OCI-LY1 (cell line): ENCODE measurements around the gene DENND1A.

Experiments
- H2AFZ ChIP-seq: fragments of 200-600 bp; sonication (generic), shearing (Covaris generic); 2 replicates; pipeline ENCODE4 v1.6.0; 2014; ENCODE audit warnings: antibody characterized with exemption, mild to moderate bottlenecking, low read length
- H3F3A ChIP-seq: fragments of 200-600 bp; sonication (generic), shearing (Covaris generic); 2 replicates; pipeline ENCODE4 v1.6.0; 2014; ENCODE audit warnings: mild to moderate bottlenecking, antibody characterized with exemption, low read length, moderate library complexity; ENCODE audit not compliant: insufficient read depth
- H3K27ac ChIP-seq: fragments of 200-600 bp; sonication (generic); 2 replicates; pipeline ENCODE4 v1.5.1; 2014; ENCODE audit warnings: low read length, mixed run types, mild to moderate bottlenecking, low read depth; ENCODE audit not compliant: poor library complexity, severe bottlenecking
- H3K27me3 ChIP-seq: fragments of 200-600 bp; sonication (generic); 2 replicates; pipeline ENCODE4 v1.6.0; 2014; ENCODE audit warnings: antibody characterized with exemption, mild to moderate bottlenecking, low read length, moderate library complexity; ENCODE audit not compliant: insufficient read depth
- H3K36me3 ChIP-seq: fragments of 200-600 bp; sonication (generic); 2 replicates; pipeline ENCODE4 v1.6.1; 2014; ENCODE audit warnings: mild to moderate bottlenecking, antibody characterized with exemption, low read length, moderate library complexity, mixed read lengths; ENCODE audit not compliant: insufficient read depth
- H3K4me1 ChIP-seq: fragments of 200-600 bp; sonication (generic); 2 replicates; pipeline ENCODE4 v1.5.1; 2014; ENCODE audit warnings: mild to moderate bottlenecking, low read length, moderate library complexity; ENCODE audit not compliant: insufficient read depth, severe bottlenecking
- H3K4me2 ChIP-seq: fragments of 200-600 bp; sonication (generic), shearing (Covaris generic); 2 replicates; pipeline ENCODE4 v1.6.1; 2014; ENCODE audit warnings: low read length
- H3K4me3 ChIP-seq: fragments of 200-600 bp; sonication (generic); 2 replicates; pipeline ENCODE4 v1.5.1; 2014; ENCODE audit warnings: low read length, low read depth, mild to moderate bottlenecking, mixed read lengths; ENCODE audit not compliant: poor library complexity, severe bottlenecking
- H3K79me2 ChIP-seq: fragments of 200-600 bp; shearing (Covaris generic); 2 replicates; pipeline ENCODE4 v1.6.1; 2016; ENCODE audit warnings: mixed run types, low read length, mixed read lengths; ENCODE audit not compliant: insufficient read depth
- H3K9ac ChIP-seq: fragments of 200-600 bp; sonication (generic), shearing (Covaris generic); 2 replicates; pipeline ENCODE4 v1.6.1; 2014; ENCODE audit warnings: mild to moderate bottlenecking, low read length, mixed read lengths
- H3K9me2 ChIP-seq: fragments of 200-600 bp; sonication (generic), shearing (Covaris generic); 2 replicates; pipeline ENCODE4 v1.6.1; 2014; ENCODE audit warnings: low read depth, mild to moderate bottlenecking, low read length, mixed read lengths
- H3K9me3 ChIP-seq: fragments of 200-600 bp; shearing (Covaris generic); 2 replicates; pipeline ENCODE4 v1.6.1; 2014; ENCODE audit warnings: low read length, mixed read lengths
- H4K20me1 ChIP-seq: fragments of 200-600 bp; sonication (generic), shearing (Covaris generic); 2 replicates; pipeline ENCODE4 v1.6.0; 2016; ENCODE audit warnings: mild to moderate bottlenecking, low read length; ENCODE audit not compliant: insufficient read depth
- EZH2 ChIP-seq: fragments of 200-600 bp; sonication (generic), shearing (Covaris generic); IDR thresholded peaks from 2 replicates; pipeline ENCODE4 v1.8.0; 2017; ENCODE audit warnings: borderline replicate concordance, mixed run types, mild to moderate bottlenecking, antibody characterized with exemption, low read length, moderate library complexity, mixed read lengths
- TF ChIP-seq, protein P1 (sequence below): fragments of 200-600 bp; sonication (generic), shearing (Covaris generic); IDR thresholded peaks from 2 replicates; pipeline ENCODE4 v1.5.1; 2017; ENCODE audit warnings: mild to moderate bottlenecking, antibody characterized with exemption, low read length, moderate library complexity, mixed read lengths

Gene DENND1A

DNA sequence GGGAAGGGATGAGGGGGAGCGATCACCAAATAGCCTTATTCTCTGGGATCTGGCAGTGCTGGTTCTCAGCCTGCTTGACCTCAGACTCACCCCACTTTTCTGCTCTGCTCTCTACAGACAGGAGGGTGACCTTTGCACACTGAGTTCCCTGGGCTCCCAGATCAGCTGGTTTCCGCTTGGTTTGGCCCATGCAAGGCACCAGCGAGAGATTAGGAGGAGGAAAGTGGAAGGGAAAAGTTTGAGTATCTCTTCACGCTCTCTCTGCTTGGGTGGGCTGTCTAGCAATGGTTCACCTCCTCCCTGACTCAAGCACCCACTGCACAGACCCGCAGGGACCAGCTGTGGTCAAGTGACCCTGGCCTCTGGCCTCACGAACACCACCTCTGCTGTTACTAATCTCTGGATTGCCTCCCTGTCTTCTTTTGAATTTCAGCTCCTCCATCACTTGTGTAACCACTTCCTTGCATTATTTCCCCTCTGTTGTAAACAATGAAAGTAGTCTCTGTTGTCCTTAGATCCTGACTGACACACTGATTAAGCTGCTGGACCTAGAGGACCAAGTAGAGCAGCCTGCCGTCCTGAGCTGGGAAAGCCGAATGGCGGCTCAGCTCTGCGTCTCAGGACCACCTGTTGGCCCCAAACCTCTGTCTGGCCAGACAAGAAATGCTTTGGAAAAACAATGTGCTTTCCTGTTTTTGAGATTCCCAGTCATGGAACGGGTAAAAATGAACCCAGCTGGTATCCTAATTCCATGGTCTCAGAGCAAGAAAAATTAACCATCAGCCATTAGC, 387.3 kb downstream of the DENND1A start:
- no peak overlapping the region for H2AFZ ChIP-seq
- H4K20me1 ChIP-seq = no peaks in the 10 kb centered on the region
- H3K36me3 ChIP-seq = no peaks in the 10 kb centered on the region
- no peak overlapping the region for H3K27ac ChIP-seq
- H3K4me2 ChIP-seq = no peak overlapping the region
- H3K79me2 ChIP-seq = no peaks in the 10 kb centered on the region
- TF ChIP-seq, protein P1, sequence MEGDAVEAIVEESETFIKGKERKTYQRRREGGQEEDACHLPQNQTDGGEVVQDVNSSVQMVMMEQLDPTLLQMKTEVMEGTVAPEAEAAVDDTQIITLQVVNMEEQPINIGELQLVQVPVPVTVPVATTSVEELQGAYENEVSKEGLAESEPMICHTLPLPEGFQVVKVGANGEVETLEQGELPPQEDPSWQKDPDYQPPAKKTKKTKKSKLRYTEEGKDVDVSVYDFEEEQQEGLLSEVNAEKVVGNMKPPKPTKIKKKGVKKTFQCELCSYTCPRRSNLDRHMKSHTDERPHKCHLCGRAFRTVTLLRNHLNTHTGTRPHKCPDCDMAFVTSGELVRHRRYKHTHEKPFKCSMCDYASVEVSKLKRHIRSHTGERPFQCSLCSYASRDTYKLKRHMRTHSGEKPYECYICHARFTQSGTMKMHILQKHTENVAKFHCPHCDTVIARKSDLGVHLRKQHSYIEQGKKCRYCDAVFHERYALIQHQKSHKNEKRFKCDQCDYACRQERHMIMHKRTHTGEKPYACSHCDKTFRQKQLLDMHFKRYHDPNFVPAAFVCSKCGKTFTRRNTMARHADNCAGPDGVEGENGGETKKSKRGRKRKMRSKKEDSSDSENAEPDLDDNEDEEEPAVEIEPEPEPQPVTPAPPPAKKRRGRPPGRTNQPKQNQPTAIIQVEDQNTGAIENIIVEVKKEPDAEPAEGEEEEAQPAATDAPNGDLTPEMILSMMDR = no peak
- no peak for TF ChIP-seq EZH2
- H3F3A ChIP-seq = no peaks in the 10 kb centered on the region
- H3K9me3 ChIP-seq = no peaks in the 10 kb centered on the region
- no peak overlapping the region for H3K4me3 ChIP-seq
- no peaks in the 10 kb centered on the region for H3K9me2 ChIP-seq
- no peaks in the 10 kb centered on the region for H3K27me3 ChIP-seq
- H3K4me1 ChIP-seq = no peaks in the 10 kb centered on the region
- no peak overlapping the region for H3K9ac ChIP-seq

DNA sequence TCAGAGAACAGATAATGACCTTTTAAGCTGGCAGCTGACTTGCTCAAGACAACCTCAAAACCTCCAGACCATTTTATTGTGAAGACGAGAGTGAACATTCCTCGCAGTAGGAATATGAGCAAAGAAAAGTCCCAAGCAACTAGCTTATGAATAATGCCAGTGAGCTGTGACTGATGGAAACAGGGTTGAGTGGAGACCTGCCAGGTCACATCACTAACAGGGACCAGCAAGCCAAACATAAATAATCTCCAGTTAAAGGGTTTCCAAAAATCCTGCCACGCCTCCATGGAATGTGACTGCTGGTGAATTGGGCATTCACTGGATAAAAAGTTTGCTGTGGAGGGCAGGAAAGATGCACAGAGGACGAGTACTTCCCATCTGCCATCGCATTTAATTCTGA, 388.5 kb downstream of the DENND1A start:
- TF ChIP-seq EZH2 = no peak
- TF ChIP-seq, protein P1 = no peak
- Histone ChIP-seq H4K20me1 (no peaks in the 10 kb centered on the region), H3K4me1 (no peaks in the 10 kb centered on the region), H3K79me2 (no peaks in the 10 kb centered on the region), H3K9ac (no peak overlapping the region), H3K36me3 (no peaks in the 10 kb centered on the region), H2AFZ (no peak overlapping the region), H3K4me2 (no peak overlapping the region), H3K27ac (no peak overlapping the region), H3K9me2 (no peaks in the 10 kb centered on the region), H3K9me3 (no peaks in the 10 kb centered on the region), H3F3A (no peaks in the 10 kb centered on the region), H3K27me3 (no peaks in the 10 kb centered on the region), H3K4me3 (no peak overlapping the region)

DNA sequence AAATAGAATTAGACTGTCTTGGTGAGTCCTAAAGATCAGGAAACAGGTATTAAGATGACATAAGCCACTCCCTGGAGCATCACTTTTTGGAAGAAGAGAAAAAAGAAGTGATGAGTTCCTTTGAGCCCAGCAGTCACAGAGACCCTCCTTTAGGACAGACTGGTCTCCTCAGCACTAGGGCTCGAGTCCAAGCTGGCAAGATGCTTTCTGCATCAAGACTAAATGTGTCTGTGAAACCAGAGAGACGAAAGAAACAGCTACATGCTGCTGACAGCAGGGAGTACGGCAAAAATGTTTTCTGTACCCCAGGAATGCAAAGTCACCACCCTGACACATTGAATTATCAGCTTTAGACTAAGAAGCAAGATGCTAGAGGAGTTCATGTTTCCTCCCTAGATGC, 389.5 kb downstream of the DENND1A start:
- Histone ChIP-seq H3K36me3 (no peaks in the 10 kb centered on the region), H2AFZ (no peak overlapping the region), H3K9me2 (no peaks in the 10 kb centered on the region), H3K4me3 (no peak overlapping the region), H3K9ac (no peak overlapping the region), H3K4me2 (no peak overlapping the region), H3K27ac (no peak overlapping the region), H3K9me3 (no peaks in the 10 kb centered on the region), H3K4me1 (no peaks in the 10 kb centered on the region), H3F3A (no peaks in the 10 kb centered on the region), H4K20me1 (no peaks in the 10 kb centered on the region), H3K27me3 (no peaks in the 10 kb centered on the region), H3K79me2 (no peaks in the 10 kb centered on the region)
- TF ChIP-seq, protein P1 = no peak
- TF ChIP-seq EZH2 = no peak
